Putamen (tissue), 1 donor: Measurements from ENCODE around the gene CYRIA.

Experiments
- DNase-seq: peaks from one replicate; pipeline ENCODE4 v3.0.0-alpha.2; 2016; ENCODE audit warnings: low spot score

Gene CYRIA

GRCh38 chr2:16665748-16666448 is at the start of gene CYRIA:
TSS of gene CYRIA (minus strand) at chr2:16665834. CDS start at chr2:16588119, 77,715 bp downstream.
- DNase-seq = no peak

GRCh38 chr2:16713011-16713423 is 47.4 kb upstream of the CYRIA start:
- peak; percentile 73 for DNase-seq

- DNase-seq = no peak
These were observed 44.1 kb upstream of the CYRIA start for GRCh38 chr2:16709769-16710168.

- no peak for DNase-seq
These were observed 42.5 kb upstream of the CYRIA start for GRCh38 chr2:16708173-16708572.

- DNase-seq = no peak
These were observed 41.5 kb upstream of the CYRIA start for GRCh38 chr2:16707014-16707623.

- no peak for DNase-seq
These were observed 35.1 kb upstream of the CYRIA start for GRCh38 chr2:16700551-16701259.

GRCh38 chr2:16693854-16694253 is 28.2 kb upstream of the CYRIA start:
- no peak for DNase-seq

GRCh38 chr2:16691261-16691660 is 25.6 kb upstream of the CYRIA start:
- DNase-seq = no peak

GRCh38 chr2:16687955-16688354 is 22.3 kb upstream of the CYRIA start:
- DNase-seq = no peak

GRCh38 chr2:16687222-16687621 is 21.6 kb upstream of the CYRIA start:
- DNase-seq = no peak

- no peak for DNase-seq
These were observed 21.0 kb upstream of the CYRIA start for GRCh38 chr2:16686641-16687040.

- DNase-seq = no peak
These were observed 19.7 kb upstream of the CYRIA start for GRCh38 chr2:16685340-16685715.

- no peak for DNase-seq
These were observed 19.2 kb upstream of the CYRIA start for GRCh38 chr2:16684676-16685339.

- no peak for DNase-seq
These were observed 17.9 kb upstream of the CYRIA start for GRCh38 chr2:16683576-16683975.

GRCh38 chr2:16682431-16683118 is 16.9 kb upstream of the CYRIA start:
- DNase-seq = no peak

- DNase-seq = no peak
These were observed 15.1 kb upstream of the CYRIA start for GRCh38 chr2:16680781-16681180.

- no peak for DNase-seq
These were observed 14.7 kb upstream of the CYRIA start for GRCh38 chr2:16680304-16680703.

- no peak for DNase-seq
These were observed 13.3 kb upstream of the CYRIA start for GRCh38 chr2:16678964-16679363.

GRCh38 chr2:16677875-16678274 is 12.2 kb upstream of the CYRIA start:
- no peak for DNase-seq

GRCh38 chr2:16675781-16676180 is 10.1 kb upstream of the CYRIA start:
- no peak for DNase-seq

- no peak for DNase-seq
These were observed 8.5 kb upstream of the CYRIA start for GRCh38 chr2:16674154-16674553.

GRCh38 chr2:16671760-16672159 is 6.1 kb upstream of the CYRIA start:
- no peak for DNase-seq
